Measurements from ENCODE around the gene DYNC1LI2.
"Not testable (repeated sequence)": the region's sequence is repeated elsewhere in the genome, so short reads cannot be mapped to it uniquely, and the experiment has no call there.

The DYNC1LI2 gene

GRCh38 chr16:66695935-66696668, 55.3 kb downstream of the DYNC1LI2 start:
- no peak for DNase-seq

GRCh38 chr16:66695471-66695934, 55.9 kb downstream of the DYNC1LI2 start:
- no peak for DNase-seq

GRCh38 chr16:66693149-66693548, 58.3 kb downstream of the DYNC1LI2 start:
- DNase-seq = no peak

- no peak for DNase-seq
These were observed 59.1 kb downstream of the DYNC1LI2 start for GRCh38 chr16:66692341-66692740.

GRCh38 chr16:66691234-66691633, 60.2 kb downstream of the DYNC1LI2 start:
- DNase-seq = no peak

GRCh38 chr16:66690106-66690847, 61.1 kb downstream of the DYNC1LI2 start:
- DNase-seq = no peak

- DNase-seq = no peak
These were observed 62.1 kb downstream of the DYNC1LI2 start for GRCh38 chr16:66689282-66689681.

GRCh38 chr16:66687906-66688625, 63.3 kb downstream of the DYNC1LI2 start:
- no peak for DNase-seq

GRCh38 chr16:66685501-66686115, 65.8 kb downstream of the DYNC1LI2 start:
- not testable (repeated sequence) for DNase-seq

- no peak for DNase-seq
These were observed 69.1 kb downstream of the DYNC1LI2 start for GRCh38 chr16:66682271-66682670.

GRCh38 chr16:66681676-66682075, 69.7 kb downstream of the DYNC1LI2 start:
- DNase-seq = no peak

- DNase-seq = no peak
These were observed 73.1 kb downstream of the DYNC1LI2 start for GRCh38 chr16:66678337-66678736.

- DNase-seq = no peak
These were observed 73.6 kb downstream of the DYNC1LI2 start for GRCh38 chr16:66677836-66678235.

GRCh38 chr16:66677179-66677578, 74.2 kb downstream of the DYNC1LI2 start:
- DNase-seq = no peak

GRCh38 chr16:66676599-66676998, 74.8 kb downstream of the DYNC1LI2 start:
- no peak for DNase-seq

GRCh38 chr16:66673691-66674090, 77.7 kb downstream of the DYNC1LI2 start:
- DNase-seq = no peak
